K562 (cell line): ENCODE data around the gene PMP22. TPM values are rescaled to one million over a fixed set of nuclear protein-coding genes. Genes with fewer than 3 reads are reported as not detected.
A peak's percentile ranks its signal among the peaks of the same experiment; 100 is the strongest.

Experiments used
- ATAC-seq: fragments of 200-7000 bp; cut with Tn5 transposase; 3 replicates; pipeline ENCODE4 v1.9.1; 2020; ENCODE audit warnings: moderate library complexity
- BruUV-seq: library from RNA; stranded (reverse); fragments of 400-500 nt; replicated peaks from 2 replicates; lab custom pipeline; 2021; lab: Mats Ljungman, UMichigan
- CTCF ChIA-PET: fragments of 300-600 bp; formaldehyde crosslinking; extraction: SDS; loops from one replicate; lab custom pipeline; 2021; ENCODE audit warnings: low intra/inter-chr PET ratio; lab: Yijun Ruan, JAX
- POLR2A ChIA-PET: fragments of 300-600, 350-650 bp; sonication (Branson Sonifier 250); formaldehyde crosslinking; extraction: SDS; loops from one replicate; lab custom pipeline; 2021; ENCODE audit warnings: antibody characterized with exemption, inconsistent platforms; lab: Yijun Ruan, JAX
- DNase-seq, 4 experiments: peaks; one replicate each; pipeline versions ENCODE4 v3.0.0 to v3.0.0-alpha.2; 2011 to 2018; ENCODE audit warnings: low spot score in 3 of 4, mixed read lengths in 3 of 4; ENCODE audit errors: extremely low read depth in 1 of 4
- FAIRE-seq: peaks from 2 replicates; lab custom pipeline; 2011; peaks lifted over from hg19 to GRCh38; lab: Jason Lieb, UNC
- H2AFZ ChIP-seq: 2 replicates; pipeline ENCODE4 v1.6.0; 2011; ENCODE audit warnings: low read depth, low read length, control low read depth, inconsistent platforms
- H3K27ac ChIP-seq: fragments of 200-600 bp; 3 replicates; pipeline ENCODE4 v1.8.0; 2011; ENCODE audit warnings: low read depth, mild to moderate bottlenecking, control low read depth, inconsistent platforms, low read length, moderate library complexity, mixed read lengths; ENCODE audit errors: extremely low read depth
- H3K27me3 ChIP-seq, 2 experiments: fragments of 300-600 bp in 1 of 2; 2 replicates in 1 of 2; 3 replicates in 1 of 2; pipeline versions ENCODE4 v1.6.0 to v1.8.0; 2011; ENCODE audit warnings: inconsistent platforms in 2 of 2, low read length in 2 of 2, mild to moderate bottlenecking in 1 of 2, mixed read lengths in 1 of 2, moderate library complexity in 1 of 2; ENCODE audit not compliant: control insufficient read depth in 2 of 2, insufficient read depth in 2 of 2
- H3K36me3 ChIP-seq: fragments of 300-600 bp; 3 replicates; pipeline ENCODE4 v1.8.0; 2011; ENCODE audit warnings: mild to moderate bottlenecking, low read length, inconsistent platforms; ENCODE audit not compliant: control insufficient read depth, insufficient read depth
- H3K4me1 ChIP-seq, 2 experiments: fragments of 200-600 bp in 1 of 2; replicated peaks in 1 of 2; 2 replicates in 1 of 2; 3 replicates in 1 of 2; pipeline versions ENCODE4 v1.5.1 to v1.8.0; 2011; ENCODE audit warnings: inconsistent platforms in 2 of 2, low read length in 2 of 2, mild to moderate bottlenecking in 1 of 2, mixed read lengths in 1 of 2, moderate library complexity in 1 of 2; ENCODE audit not compliant: control insufficient read depth in 2 of 2, insufficient read depth in 2 of 2
- H3K4me2 ChIP-seq: 2 replicates; pipeline ENCODE4 v1.6.1; 2011; ENCODE audit warnings: low read length, control low read depth, inconsistent platforms, mixed read lengths; ENCODE audit not compliant: insufficient read depth
- H3K4me3 ChIP-seq: fragments of 200-600 bp; sonication (generic), shearing (Covaris generic); 2 replicates; pipeline ENCODE4 v1.5.1; 2016; ENCODE audit warnings: control low read depth, inconsistent platforms
- H3K79me2 ChIP-seq: fragments of 200-600 bp; 3 replicates; pipeline ENCODE4 v1.8.0; 2011; ENCODE audit warnings: low read length, inconsistent platforms; ENCODE audit not compliant: control insufficient read depth, insufficient read depth
- H3K9ac ChIP-seq, 2 experiments: 2 replicates each; pipeline versions ENCODE4 v1.6.0 to v1.6.1; 2011; ENCODE audit warnings: low read depth in 2 of 2, low read length in 2 of 2, control low read depth in 1 of 2, inconsistent platforms in 1 of 2, mild to moderate bottlenecking in 1 of 2, mixed read lengths in 1 of 2; ENCODE audit not compliant: insufficient read depth in 1 of 2
- H3K9me1 ChIP-seq: one replicate; pipeline ENCODE4 v1.6.0; 2011; ENCODE audit warnings: inconsistent platforms, mild to moderate bottlenecking, low read length, moderate library complexity; ENCODE audit not compliant: control insufficient read depth, insufficient read depth
- H3K9me3 ChIP-seq: replicated peaks from 2 replicates; pipeline ENCODE4 v1.5.1; 2011; ENCODE audit warnings: low read depth, low read length, inconsistent platforms; ENCODE audit not compliant: control insufficient read depth, insufficient read depth
- H4K20me1 ChIP-seq: replicated peaks from 2 replicates; pipeline ENCODE4 v1.6.1; 2011; ENCODE audit warnings: low read length, inconsistent platforms, mixed read lengths; ENCODE audit not compliant: control insufficient read depth, insufficient read depth
- CHCHD3 ChIP-seq: fragments of 250-450 bp; sonication (Bioruptor Pico); IDR thresholded peaks from 2 replicates; pipeline ENCODE4 v2.1.2; 2022; ENCODE audit warnings: mild to moderate bottlenecking
- E4F1 ChIP-seq: fragments of 250-450 bp; sonication (Bioruptor Pico); IDR thresholded peaks from 2 replicates; pipeline ENCODE4 v1.5.0; 2021; ENCODE audit warnings: mild to moderate bottlenecking, borderline replicate concordance
- FUS ChIP-seq: fragments of 200-400 bp; formaldehyde crosslinking; optimal IDR thresholded peaks from 2 replicates; pipeline ENCODE3; 2017; ENCODE audit warnings: low read depth, low read length
- NCOA4 ChIP-seq: fragments of 450-650 bp; IDR thresholded peaks from 2 replicates; pipeline ENCODE4 v1.6.1; 2018; ENCODE audit warnings: mild to moderate bottlenecking; ENCODE audit not compliant: partially characterized antibody
- NFIX ChIP-seq: fragments of 250-450 bp; sonication (Bioruptor Pico); IDR thresholded peaks from 2 replicates; pipeline ENCODE4 v1.4.0; 2020; ENCODE audit warnings: low read depth, mild to moderate bottlenecking, moderate library complexity
- POLR2H ChIP-seq: IDR thresholded peaks from 2 replicates; pipeline ENCODE4 v1.6.1; 2016; ENCODE audit warnings: missing genetic modification characterization, low read depth, mild to moderate bottlenecking, control low read depth, missing compliant biosample characterization, moderate library complexity
- RAD51 ChIP-seq: fragments of 450-650 bp; IDR thresholded peaks from 2 replicates; pipeline ENCODE4 v1.7.1; 2016; ENCODE audit warnings: low read depth, mild to moderate bottlenecking, borderline replicate concordance
- ZNF644 ChIP-seq: fragments of 200-800 bp; sonication (Bioruptor generic); IDR thresholded peaks from 2 replicates; pipeline ENCODE4 v1.6.1; 2016; ENCODE audit warnings: low read depth, missing genetic modification characterization, missing compliant biosample characterization
- WGBS: fragments of 100-300 bp; shearing (Covaris generic); methylation state at CpG from one replicate; pipeline ENCODE4 v1.1.6; 2016; ENCODE audit warnings: low coverage, mixed read lengths; ENCODE audit not compliant: insufficient coverage; ENCODE audit errors: missing lambda C conversion rate; 5-methylcytosine and 5-hydroxymethylcytosine counted together
- in situ Hi-C: fragments of 300-500 bp; cut with MboI; formaldehyde crosslinking; loops from 4 replicates; pipeline ENCODE4 v1.15.0; 2018; ENCODE audit warnings: inconsistent platforms, mixed read lengths
- intact Hi-C: fragments of 100-400 bp; cut with micrococcal nuclease; formaldehyde crosslinking; loops from 2 replicates; pipeline ENCODE4 v1.14.2; 2022
- polyA plus RNA-seq, 8 experiments: library from polyadenylated mRNA; depleted of rRNA in 4 of 8; stranded (reverse) in 5 of 8; unstranded in 3 of 8; fragments of >200 nt; fragmentation: Nextera tagmentation in 2 of 8; fragmentation: Illumina TruSeq in 1 of 8; extraction: Ambion mirVana in 2 of 8; extraction: Trizol in 1 of 8; gene quantifications; 2 replicates each; pipeline versions ENCODE4 v1.2.1 to v1.2.3, GENCODE V29; 2011 to 2014; ENCODE audit warnings: inconsistent platforms in 1 of 8, missing spikeins in 1 of 8
- total RNA-seq, 7 experiments: library from RNA; depleted of rRNA in 6 of 7; stranded (reverse); fragments of >200 nt in 6 of 7; fragmentation: Illumina TruSeq in 2 of 7; extraction: Trizol in 2 of 7; gene quantifications; 2 replicates each; pipeline versions ENCODE4 v1.2.1 to v1.2.3, GENCODE V29; 2011 to 2021; ENCODE audit warnings: low replicate concordance in 1 of 7
- TF ChIP-seq, protein P1 (sequence below), 2 experiments: fragments of 450-650 bp; IDR thresholded peaks; 2 replicates each; pipeline ENCODE4 v1.6.1; 2016; ENCODE audit warnings: mild to moderate bottlenecking in 2 of 2, borderline replicate concordance in 1 of 2, low read depth in 1 of 2, moderate library complexity in 1 of 2

The PMP22 gene
- total and polyA plus RNA-seq, 9 of the 15 experiments (the other 6 are each of a cell fraction or from before 2014, with no cell fraction given) = 12.6 to 62.3 (median 25.8) TPM

GRCh38 chr17:15261802-15262290, 3.3 kb downstream of the PMP22 start:
- POLR2A ChIA-PET = interaction anchor here (0.6 to 1.0 kb wide), 3 partner anchors 10 to 1049 kb away, joined by 3 to 4 read pairs (median 3); no protein-coding TSS in a partner anchor
- in situ Hi-C loops = loop anchor here (25.0 kb wide), 1 partner anchor 700 kb away; no protein-coding TSS in a partner anchor
- no peaks in the 10 kb centered on the region for H3K9me3 ChIP-seq
- WGBS = 16% methylated on average over 9 of the region's 9 CpGs
- intact Hi-C loops = loop anchor here (2.0 kb wide), 1 partner anchor 147 kb away; no protein-coding TSS in a partner anchor
- CTCF ChIA-PET = interaction anchor here (2.4 kb wide), 1 partner anchor 241 kb away, joined by 28 read pairs; no protein-coding TSS in a partner anchor
- H3K27ac ChIP-seq = no peak overlapping the region
- ATAC-seq (no peak), FAIRE-seq (no peak), DNase-seq (no peak)
- H3K9me1 ChIP-seq = no peaks in the 10 kb centered on the region
- H3K36me3 ChIP-seq = peaks cover 14% of the 10 kb centered on the region; the same call in 2 of the 3 replicates
- peak overlapping the region; percentile 46 to 86 for H3K9ac ChIP-seq
- no peaks in the 10 kb centered on the region for H4K20me1 ChIP-seq
- peak overlapping the region; percentile 56 for H3K4me3 ChIP-seq
- no TSS peak for BruUV-seq
- H3K4me2 ChIP-seq = peak overlapping the region; percentile 88
- H3K4me1 ChIP-seq = peaks cover 28 to 35% of the 10 kb centered on the region in 2 experiments
- peaks cover 4% of the 10 kb centered on the region; the same call in 2 of the 3 replicates for H3K79me2 ChIP-seq
- peaks cover 0 to 22% of the 10 kb centered on the region in 2 experiments; a peak in 2 of 5 replicates for H3K27me3 ChIP-seq
- H2AFZ ChIP-seq = peak overlapping the region; percentile 95
- TF ChIP-seq, protein P1, sequence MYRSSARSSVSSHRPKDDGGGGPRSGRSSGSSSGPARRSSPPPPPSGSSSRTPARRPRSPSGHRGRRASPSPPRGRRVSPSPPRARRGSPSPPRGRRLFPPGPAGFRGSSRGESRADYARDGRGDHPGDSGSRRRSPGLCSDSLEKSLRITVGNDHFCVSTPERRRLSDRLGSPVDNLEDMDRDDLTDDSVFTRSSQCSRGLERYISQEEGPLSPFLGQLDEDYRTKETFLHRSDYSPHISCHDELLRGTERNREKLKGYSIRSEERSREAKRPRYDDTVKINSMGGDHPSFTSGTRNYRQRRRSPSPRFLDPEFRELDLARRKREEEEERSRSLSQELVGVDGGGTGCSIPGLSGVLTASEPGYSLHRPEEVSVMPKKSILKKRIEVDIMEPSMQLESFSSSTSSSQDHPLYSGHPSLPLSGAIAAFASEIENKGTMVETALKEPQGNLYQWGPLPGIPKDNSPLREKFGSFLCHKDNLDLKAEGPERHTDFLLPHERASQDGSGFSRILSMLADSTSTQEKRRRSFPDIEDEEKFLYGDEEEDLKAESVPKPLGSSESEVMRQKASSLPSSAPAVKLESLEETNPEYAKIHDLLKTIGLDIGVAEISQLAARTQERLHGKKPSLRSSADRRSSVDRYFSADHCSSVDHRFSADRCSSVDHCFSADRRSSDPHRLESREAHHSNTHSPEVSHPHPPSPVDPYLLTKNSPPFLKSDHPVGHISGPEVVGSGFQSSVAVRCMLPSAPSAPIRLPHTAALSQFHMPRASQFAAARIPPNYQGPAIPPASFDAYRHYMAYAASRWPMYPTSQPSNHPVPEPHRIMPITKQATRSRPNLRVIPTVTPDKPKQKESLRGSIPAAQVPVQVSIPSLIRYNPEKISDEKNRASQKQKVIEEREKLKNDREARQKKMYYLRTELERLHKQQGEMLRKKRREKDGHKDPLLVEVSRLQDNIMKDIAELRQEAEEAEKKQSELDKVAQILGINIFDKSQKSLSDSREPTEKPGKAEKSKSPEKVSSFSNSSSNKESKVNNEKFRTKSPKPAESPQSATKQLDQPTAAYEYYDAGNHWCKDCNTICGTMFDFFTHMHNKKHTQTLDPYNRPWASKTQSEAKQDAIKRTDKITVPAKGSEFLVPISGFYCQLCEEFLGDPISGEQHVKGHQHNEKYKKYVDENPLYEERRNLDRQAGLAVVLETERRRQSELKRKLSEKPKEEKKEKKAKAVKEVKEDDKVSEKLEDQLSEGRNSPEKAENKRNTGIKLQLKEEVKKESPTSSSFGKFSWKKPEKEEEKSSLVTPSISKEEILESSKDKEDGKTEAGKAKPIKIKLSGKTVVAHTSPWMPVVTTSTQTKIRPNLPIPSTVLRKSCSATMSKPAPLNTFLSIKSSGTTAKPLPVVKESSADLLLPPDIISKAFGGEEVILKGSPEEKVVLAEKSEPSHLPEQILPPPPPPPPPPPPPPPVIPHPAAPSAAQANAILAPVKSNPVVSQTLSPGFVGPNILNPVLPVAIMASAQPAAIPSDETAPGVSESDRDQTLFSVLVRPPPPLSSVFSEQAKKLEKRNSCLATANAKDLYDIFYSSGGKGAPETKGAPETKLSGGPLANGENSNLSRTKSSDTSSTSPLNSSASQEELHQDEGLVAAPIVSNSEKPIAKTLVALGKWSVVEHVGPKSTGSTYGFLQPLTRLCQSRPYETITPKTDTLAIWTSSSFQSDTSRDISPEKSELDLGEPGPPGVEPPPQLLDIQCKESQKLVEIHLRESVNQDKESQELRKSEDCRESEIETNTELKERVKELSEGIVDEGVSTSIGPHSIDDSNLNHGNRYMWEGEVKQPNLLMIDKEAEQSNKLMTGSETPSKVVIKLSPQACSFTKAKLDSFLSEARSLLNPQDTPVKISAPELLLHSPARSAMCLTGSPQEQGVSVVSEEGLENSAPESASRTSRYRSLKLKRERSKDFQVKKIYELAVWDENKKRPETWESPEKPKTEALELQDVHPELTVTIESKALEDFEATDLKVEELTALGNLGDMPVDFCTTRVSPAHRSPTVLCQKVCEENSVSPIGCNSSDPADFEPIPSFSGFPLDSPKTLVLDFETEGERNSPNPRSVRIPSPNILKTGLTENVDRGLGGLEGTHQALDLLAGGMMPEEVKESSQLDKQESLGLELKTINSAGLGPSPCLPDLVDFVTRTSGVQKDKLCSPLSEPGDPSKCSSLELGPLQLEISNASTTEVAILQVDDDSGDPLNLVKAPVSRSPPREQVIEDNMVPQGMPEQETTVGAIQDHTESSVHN (IDR thresholded peaks at IDR 0.05; ENCODE audit: borderline replicate concordance in 1 of 2, low read depth in 1 of 2) = no peak
- TF ChIP-seq NFIX (CRISPR knock-in tag) (no peak), E4F1 (CRISPR knock-in tag) (no peak), CHCHD3 (CRISPR knock-in tag) (no peak), NCOA4 (no peak), RAD51 (no peak), POLR2H (tag) (no peak), FUS (no peak), ZNF644 (tag) (no peak)
